HG02938 (cell line): ENCODE results near the gene CCDC185.
"Not testable (repeated sequence)": the region's sequence is repeated elsewhere in the genome, so short reads cannot be mapped to it uniquely, and the experiment has no call there.

ENCODE experiments used
- ATAC-seq: cut with Tn5 transposase; IDR thresholded peaks from one replicate; pipeline ENCODE4 v1.9.1; 2021; ENCODE audit warnings: mild to moderate bottlenecking, moderate library complexity; ENCODE audit not compliant: unreplicated experiment

Gene CCDC185

DNA sequence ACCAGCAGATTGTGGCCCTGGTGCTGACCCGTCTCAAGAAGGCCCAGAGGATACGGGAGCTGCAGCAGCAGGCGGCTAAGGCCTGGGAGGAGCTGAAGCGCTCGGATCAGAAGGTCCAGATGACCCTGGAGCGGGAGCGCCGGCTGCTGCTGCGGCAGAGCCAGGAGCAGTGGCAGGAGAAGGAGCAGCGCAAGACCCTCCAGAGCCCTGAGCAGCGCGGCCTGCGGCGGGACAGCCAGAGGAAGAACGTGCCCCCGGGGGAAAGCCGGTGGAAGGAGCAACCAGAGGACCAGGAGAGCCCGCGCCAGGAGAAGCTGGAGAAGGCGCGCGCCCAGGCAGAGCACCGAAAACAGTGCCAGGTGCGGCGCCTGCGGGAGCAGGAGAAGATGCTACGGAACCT is 1.0 kb downstream of the CCDC185 start:
- ATAC-seq = no peak

DNA sequence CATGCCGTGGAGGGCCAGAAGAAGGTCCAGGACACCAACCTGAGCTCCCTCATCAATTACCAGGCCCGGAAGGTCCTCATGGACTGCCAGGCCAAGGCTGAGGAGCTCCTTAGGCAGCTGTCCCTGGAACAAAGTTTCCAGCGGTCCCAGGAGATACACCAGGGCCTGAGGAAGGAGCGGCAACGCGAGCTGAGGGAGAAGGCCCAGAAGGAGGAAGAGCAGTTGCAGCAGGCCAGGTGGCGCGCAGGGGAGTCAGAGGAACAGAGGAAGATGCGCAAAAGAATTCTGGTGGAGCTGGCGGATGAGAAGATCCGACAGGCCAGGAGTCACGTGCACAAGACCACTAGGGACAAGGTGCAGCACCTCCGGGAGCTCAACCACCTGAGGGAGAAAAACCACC is 1.5 kb downstream of the CCDC185 start:
- ATAC-seq = no peak

DNA sequence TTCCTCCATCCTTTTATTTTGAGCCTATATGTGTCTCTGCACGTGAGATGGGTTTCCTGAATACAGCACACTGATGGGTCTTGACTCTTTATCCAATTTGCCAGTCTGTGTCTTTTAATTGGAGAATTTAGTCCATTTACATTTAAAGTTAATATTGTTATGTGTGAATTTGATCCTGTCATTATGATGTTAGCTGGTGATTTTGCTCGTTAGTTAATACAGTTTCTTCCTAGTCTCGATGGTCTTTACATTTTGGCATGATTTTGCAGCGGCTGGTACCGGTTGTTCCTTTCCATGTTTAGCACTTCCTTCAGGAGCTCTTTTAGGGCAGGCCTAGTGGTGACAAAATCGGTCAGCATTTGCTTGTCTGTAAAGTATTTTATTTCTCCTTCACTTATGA is 6.2 kb downstream of the CCDC185 start:
- ATAC-seq = not testable (repeated sequence)

DNA sequence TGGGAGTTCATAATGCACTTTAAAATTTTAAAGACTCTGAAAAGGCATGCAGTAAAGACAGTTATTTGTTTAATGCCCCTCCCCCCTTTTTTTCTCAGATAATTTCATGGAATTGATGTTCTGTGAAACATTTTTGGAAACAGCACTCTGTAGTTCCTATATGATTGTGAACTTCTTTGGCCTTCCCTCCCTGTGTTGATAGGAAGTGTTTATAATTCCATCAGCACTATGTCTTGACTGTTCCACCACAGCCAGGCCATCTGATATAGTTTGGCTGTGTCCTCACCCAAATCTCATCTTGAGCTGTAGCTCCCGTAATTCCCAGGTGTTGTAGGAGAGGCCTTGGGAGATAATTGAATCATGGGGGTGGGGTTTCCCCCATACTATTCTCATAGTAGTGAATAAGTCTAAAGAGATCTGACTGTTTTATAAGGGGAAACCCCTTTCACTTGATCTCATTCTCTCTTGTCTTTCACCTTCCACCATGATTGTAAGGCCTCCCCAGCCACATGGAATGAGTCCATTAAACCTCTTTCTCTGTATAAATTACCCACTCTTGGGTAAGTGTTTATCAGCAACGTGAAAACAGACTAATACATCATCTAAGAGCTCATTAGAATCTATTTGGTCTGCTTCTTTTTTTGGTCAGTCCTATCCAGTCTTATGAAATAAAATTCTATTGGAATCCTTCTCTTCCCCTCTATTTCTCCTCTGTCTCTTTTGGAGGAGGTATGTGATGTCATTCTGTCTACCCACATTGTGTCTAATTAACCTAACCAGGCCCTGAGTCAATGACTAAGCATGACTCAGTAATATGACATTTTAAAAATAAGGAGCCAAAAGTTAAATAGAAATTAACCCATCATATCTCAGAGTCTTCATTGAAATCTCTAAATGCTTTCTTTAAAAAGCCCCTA is 8.9 kb downstream of the CCDC185 start:
- ATAC-seq = no peak

- ATAC-seq = no peak
These were observed 9.6 kb downstream of the CCDC185 start for GRCh38 chr1:223402790-223403142.

DNA sequence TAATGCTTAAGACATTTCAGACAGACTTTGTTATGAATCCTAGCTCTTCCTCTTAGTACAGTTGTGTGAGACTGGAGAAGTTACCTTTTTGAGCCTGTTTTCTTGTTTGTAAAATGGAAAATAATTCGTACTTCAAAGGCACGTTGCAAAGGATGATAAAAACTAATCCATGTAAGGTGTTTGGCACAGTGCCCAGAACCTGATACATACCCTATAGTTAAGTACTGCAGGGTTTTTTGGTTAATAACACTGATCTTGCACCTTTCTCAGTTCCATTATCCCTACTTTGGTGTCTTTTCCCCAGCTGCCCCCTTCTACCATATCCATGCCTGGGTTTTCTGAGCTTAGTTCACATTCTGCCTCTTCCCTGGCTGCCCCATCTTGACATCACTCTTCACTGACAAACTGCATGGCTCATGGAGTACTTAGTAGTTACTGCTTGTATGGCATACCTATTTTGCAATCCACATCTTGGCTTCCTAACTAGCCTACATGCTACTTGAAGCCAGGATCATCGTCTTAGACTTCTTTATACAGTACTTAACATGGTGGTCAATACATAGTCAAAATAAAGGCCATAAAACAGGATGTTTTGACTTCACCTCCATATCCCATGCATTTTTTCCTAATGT is 10.1 kb downstream of the CCDC185 start:
- no peak for ATAC-seq

GRCh38 chr1:223405507-223405906 is 12.3 kb downstream of the CCDC185 start:
- no peak for ATAC-seq

DNA sequence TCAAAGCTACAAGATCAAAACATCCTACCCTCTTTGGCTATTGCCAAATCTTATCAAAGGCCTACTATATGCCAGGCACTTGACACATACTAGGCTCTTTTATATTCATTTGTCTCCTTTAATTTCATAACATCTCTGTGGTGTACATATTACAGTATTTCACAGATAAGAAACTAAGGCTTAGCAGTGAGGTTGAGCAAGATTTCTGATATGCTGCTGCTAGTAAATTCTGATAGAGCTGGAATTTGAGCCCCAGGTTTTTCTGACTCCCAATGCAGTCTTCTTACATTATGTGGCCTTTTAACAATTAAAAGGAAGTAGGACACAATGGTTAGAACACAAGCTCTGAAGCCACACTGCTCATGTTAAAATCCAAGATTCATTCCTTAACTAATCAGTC is 16.8 kb downstream of the CCDC185 start:
- no peak for ATAC-seq

DNA sequence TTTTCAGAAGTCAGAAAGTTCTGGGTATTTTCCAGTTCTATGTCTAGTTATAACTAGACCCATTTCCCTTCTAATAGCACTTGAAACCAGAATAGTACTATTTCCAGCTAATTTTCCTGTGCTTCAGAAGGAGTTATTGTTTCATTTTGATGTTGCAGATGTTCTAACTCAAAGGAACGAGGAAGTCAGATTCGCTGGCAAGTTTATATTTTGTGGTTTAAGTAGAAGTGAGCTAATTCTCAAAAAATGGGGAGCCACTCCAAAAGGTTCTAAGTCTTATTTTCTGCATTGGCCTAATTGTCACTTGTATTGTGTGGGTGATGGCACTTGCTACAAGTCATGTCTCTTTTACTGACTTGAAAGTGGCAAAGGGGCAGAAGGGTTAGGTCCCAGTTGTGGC is 18.1 kb downstream of the CCDC185 start:
- ATAC-seq = no peak

GRCh38 chr1:223411710-223412109 is 18.5 kb downstream of the CCDC185 start:
- ATAC-seq = no peak

DNA sequence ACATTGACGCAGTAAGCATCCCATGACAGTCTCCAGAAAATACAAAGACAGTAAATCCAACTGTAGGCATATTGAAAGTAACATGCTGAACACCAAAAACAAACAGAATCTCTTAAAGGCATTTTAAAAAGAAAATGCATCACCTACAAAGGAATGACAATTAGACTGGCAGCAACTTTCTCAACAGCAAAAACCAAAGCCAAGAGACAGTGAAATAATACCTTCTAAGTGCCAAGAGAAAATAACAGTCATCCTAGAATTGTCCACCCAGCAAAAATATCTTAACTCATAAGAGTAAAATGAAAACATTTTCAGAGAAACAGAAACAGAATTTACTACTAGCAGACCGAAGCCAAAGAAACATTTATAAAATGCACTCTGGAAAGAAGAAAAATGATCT is 20.0 kb downstream of the CCDC185 start:
- no peak for ATAC-seq

DNA sequence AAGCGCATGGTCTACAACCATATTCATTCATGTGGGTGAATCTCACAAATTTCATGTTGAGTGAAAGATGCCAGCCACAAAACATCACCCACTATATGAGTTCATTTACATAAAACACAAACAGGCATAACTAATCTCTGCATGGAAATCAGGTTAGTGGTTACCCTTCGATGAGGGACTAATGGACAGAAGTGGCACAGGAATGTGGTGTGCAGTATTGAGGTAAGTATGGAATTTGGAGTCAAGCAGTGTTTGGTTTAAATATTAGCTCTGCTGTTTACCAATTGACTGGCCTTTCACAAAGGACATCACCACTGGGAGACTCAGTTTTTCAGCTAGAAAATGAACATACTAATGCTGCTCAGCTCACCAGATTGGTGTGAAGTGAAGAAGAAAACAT is 24.2 kb downstream of the CCDC185 start:
- no peak for ATAC-seq

DNA sequence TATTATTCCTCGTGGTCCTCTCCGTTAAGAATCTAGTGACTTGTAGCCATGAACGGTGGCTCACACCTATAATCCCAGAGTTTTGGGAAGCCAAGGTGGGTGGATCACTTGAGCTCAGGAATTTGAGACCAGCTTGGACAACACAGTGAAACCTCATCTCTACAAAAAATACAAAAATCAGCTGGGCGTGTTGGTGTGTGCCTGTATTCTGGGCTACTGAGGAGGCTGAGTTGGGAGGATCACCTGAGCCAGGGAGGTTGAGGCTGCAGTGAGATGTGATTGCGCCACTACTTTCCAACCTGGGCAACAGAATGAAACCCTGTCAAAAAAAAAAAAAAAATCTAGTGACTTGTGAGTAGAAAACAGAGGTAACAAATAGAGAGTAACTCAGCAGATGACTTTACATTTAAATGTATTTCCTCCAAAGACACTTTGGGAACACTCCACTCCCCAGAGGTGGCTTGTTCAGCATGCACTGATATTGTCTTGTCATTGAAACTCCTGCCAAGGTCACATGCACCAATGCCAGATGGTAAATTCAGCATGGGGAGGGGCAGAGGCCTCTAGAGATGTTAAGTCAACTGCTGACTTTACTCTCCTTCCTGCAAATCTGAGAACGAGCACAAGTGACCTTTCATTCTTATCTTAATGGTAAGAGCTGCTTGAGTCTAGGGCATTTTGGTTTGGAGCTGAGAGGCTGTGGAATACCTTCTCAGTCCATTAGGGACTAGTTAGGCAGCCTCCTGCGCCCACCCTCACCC is 24.9 kb downstream of the CCDC185 start:
- no peak for ATAC-seq

GRCh38 chr1:223419115-223419514 is 25.9 kb downstream of the CCDC185 start:
- no peak for ATAC-seq

- ATAC-seq = no peak
These were observed 26.3 kb downstream of the CCDC185 start for GRCh38 chr1:223419561-223419960.

DNA sequence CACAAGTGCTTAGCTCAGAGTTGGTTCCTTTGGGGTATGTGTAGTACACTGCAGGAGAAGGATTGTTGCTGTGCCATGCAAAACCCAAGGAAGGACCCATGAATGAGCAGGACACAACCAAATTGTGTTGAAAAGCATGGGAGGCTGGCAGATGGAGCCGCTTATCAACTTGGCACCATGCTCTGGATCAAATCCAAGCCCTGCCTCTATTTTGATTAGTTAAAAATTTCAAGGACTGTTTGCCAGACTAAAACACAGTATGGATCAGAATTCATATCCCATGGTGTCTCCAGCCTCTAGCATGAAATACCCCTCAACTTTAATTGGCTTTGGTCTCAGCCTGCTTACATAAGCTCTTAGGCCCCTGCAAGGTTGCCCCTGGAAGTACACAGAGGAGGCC is 27.8 kb downstream of the CCDC185 start:
- ATAC-seq = no peak

DNA sequence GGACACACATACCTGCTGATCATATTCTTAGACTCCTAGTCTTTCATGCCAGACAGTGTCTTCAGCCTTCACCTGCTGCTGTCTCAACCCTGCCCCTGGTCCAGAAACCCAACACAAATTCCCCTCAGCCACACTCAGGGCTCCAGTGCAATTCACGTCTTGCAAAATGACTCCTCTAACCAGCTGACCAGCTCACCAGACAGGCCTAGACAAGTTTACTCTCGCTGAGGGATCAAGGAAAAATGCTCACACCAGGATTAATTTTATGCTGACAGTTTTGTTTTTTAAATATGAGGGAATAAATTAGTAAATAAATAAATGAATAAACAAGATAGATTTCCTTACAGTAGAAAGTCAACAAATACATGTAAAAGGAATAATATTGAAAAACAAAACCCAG is 28.5 kb downstream of the CCDC185 start:
- no peak for ATAC-seq

GRCh38 chr1:223422911-223423310 is 29.7 kb downstream of the CCDC185 start:
- no peak for ATAC-seq

DNA sequence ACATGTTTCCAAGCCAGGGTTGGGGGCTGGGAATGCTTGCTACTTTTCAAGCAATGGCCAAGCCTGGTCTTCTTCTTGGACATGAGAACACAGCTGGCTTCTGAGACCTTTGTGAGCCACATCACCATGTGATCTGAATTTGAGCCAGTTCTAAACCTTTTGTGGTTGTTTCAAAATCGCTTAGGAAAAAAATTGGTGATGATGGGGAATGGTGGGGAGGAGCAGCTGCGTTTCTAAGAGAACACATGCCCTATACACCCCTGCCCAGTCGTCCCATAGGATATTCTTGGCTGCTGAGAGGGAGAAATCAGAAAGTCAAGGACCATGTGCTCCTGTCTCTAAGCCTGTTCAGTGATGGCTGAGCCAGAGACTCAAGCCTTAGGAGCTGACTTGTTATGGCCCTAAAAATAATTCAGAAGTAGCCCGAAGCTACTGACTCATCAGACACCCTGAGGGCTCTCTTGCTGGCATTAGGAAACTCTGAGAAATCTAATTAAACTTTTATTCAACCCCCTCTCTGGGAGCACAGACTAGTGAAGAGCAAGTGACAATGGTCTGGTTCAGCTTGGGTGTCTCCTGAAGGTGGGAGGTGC is 30.5 kb downstream of the CCDC185 start:
- ATAC-seq = no peak

GRCh38 chr1:223425550-223425949 is 32.3 kb downstream of the CCDC185 start:
- ATAC-seq = no peak

GRCh38 chr1:223426936-223427335 is 33.7 kb downstream of the CCDC185 start:
- ATAC-seq = no peak
